Measurements from ENCODE around the gene WASL.

GRCh38 chr7:123665896-123666295 is 82.9 kb downstream of the WASL start:
- TF ChIP-seq POLR2AphosphoS5 (IDR thresholded peaks at IDR 0.05; ENCODE audit: low read depth, low read length) (no peak), POLR2A (IDR thresholded peaks at IDR 0.05; ENCODE audit: low read depth, low read length) (no peak)

Data from GM12892 (cell line).